Panc1 (cell line): ENCODE measurements around the gene ZNF579. TPM values are rescaled to one million over a fixed set of nuclear protein-coding genes. Genes with fewer than 3 reads are reported as not detected.

Experiments used
- ATAC-seq: fragments of 200-7000 bp; cut with Tn5 transposase; 2 replicates; pipeline ENCODE4 v1.9.1; 2020; ENCODE audit warnings: mild to moderate bottlenecking, moderate library complexity
- BruUV-seq: library from RNA; stranded (reverse); fragments of 400-500 nt; replicated peaks from 2 replicates; lab custom pipeline; 2021; lab: Mats Ljungman, UMichigan
- CTCF ChIA-PET: fragments of 300-600 bp; sonication (Branson Sonifier 250); formaldehyde crosslinking; loops from one replicate; lab custom pipeline; 2022; ENCODE audit warnings: antibody characterized with exemption; lab: Charles Lee
- POLR2A ChIA-PET: fragments of 300-600 bp; sonication (Branson Sonifier 250); formaldehyde crosslinking; loops from one replicate; lab custom pipeline; 2022; ENCODE audit warnings: antibody characterized with exemption; lab: Charles Lee
- DNase-seq: peaks from one replicate; pipeline ENCODE4 v3.0.0-alpha.2; 2010; ENCODE audit warnings: low read depth, low spot score
- H3K27ac ChIP-seq: 2 replicates; pipeline ENCODE4 v1.5.1; 2011; ENCODE audit warnings: mild to moderate bottlenecking, low read length, inconsistent platforms
- H3K27me3 ChIP-seq: fragments of 200-500 bp; sonication (Bioruptor generic); 2 replicates; pipeline ENCODE4 v1.6.0; 2014; ENCODE audit warnings: low read length, inconsistent platforms; ENCODE audit not compliant: control insufficient read depth, insufficient read depth
- H3K36me3 ChIP-seq: fragments of 200-500 bp; sonication (Bioruptor generic); 2 replicates; pipeline ENCODE4 v1.5.1; 2014; ENCODE audit warnings: inconsistent platforms, mild to moderate bottlenecking, low read length, moderate library complexity; ENCODE audit not compliant: control insufficient read depth, insufficient read depth
- H3K4me1 ChIP-seq: 2 replicates; pipeline ENCODE4 v1.5.1; 2011; ENCODE audit warnings: inconsistent platforms, mild to moderate bottlenecking, low read length, moderate library complexity; ENCODE audit not compliant: control insufficient read depth, insufficient read depth
- H3K4me3 ChIP-seq, 2 experiments: 2 replicates each; pipeline ENCODE4 v1.5.1; 2011 to 2012; ENCODE audit warnings: low read depth in 2 of 2, low read length in 2 of 2, mild to moderate bottlenecking in 2 of 2, inconsistent platforms in 1 of 2, moderate library complexity in 1 of 2
- H3K9me3 ChIP-seq: fragments of 200-500 bp; sonication (Bioruptor generic); 2 replicates; pipeline ENCODE4 v1.5.1; 2014; ENCODE audit warnings: low read depth, mild to moderate bottlenecking, inconsistent platforms, low read length, moderate library complexity; ENCODE audit not compliant: control insufficient read depth, insufficient read depth
- POLR2AphosphoS5 ChIP-seq: IDR thresholded peaks from 2 replicates; pipeline ENCODE4 v1.6.1; 2012; ENCODE audit warnings: mild to moderate bottlenecking, low read depth, low read length, moderate library complexity
- SIN3A ChIP-seq: IDR thresholded peaks from 2 replicates; pipeline ENCODE4 v1.6.1; 2012; ENCODE audit warnings: low read depth, mild to moderate bottlenecking, low read length, moderate library complexity, borderline replicate concordance; ENCODE audit not compliant: insufficient read depth
- TCF7L2 ChIP-seq: IDR thresholded peaks from 2 replicates; pipeline ENCODE4 v1.6.1; 2011; ENCODE audit warnings: mild to moderate bottlenecking, low read depth, low read length, inconsistent platforms
- in situ Hi-C: cut with HindIII; loops from 2 replicates; pipeline ENCODE4 v1.10.0; 2016; ENCODE audit warnings: low sequenced_read_pairs, low pct_unique_long_range_greater_than_20kb
- intact Hi-C: fragments of 100-400 bp; cut with micrococcal nuclease; formaldehyde crosslinking; loops from one replicate; pipeline ENCODE4 v1.10.0; 2022; ENCODE audit not compliant: unreplicated experiment
- total RNA-seq: library from RNA; stranded (reverse); gene quantifications from one replicate; pipeline ENCODE4 v1.2.1, GENCODE V29; 2021; ENCODE audit not compliant: unreplicated experiment
- TF ChIP-seq, protein P1 (sequence below), 2 experiments: IDR thresholded peaks; 2 replicates each; pipeline ENCODE4 v1.6.1; 2011 to 2012; ENCODE audit warnings: low read depth in 2 of 2, control low read depth in 1 of 2, low read length in 1 of 2, mild to moderate bottlenecking in 1 of 2, moderate library complexity in 1 of 2; ENCODE audit not compliant: insufficient read depth in 1 of 2
- TF ChIP-seq, protein P2 (sequence below): fragments of 450-650 bp; IDR thresholded peaks from 2 replicates; pipeline ENCODE4 v1.5.1; 2017; ENCODE audit warnings: mild to moderate bottlenecking

Gene ZNF579
- total RNA-seq, 1 experiment from 2014 or later = 39.5 TPM

GRCh38 chr19:55600662-55601028 is 20.0 kb upstream of the ZNF579 start:
- Histone ChIP-seq H3K4me1 (peaks cover 14% of the 10 kb centered on the region), H3K4me3 (peak overlapping the region; percentile 64 to 79), H3K27me3 (no peaks in the 10 kb centered on the region), H3K27ac (peak overlapping the region; percentile 81), H3K9me3 (no peaks in the 10 kb centered on the region), H3K36me3 (no peaks in the 10 kb centered on the region; the same call in 1 of the 2 replicates)
- ATAC-seq (no peak), DNase-seq (no peak)
- BruUV-seq = no TSS peak
- intact Hi-C loops = no loop called here
- TF ChIP-seq TCF7L2 = no peak
- TF ChIP-seq, protein P1, sequence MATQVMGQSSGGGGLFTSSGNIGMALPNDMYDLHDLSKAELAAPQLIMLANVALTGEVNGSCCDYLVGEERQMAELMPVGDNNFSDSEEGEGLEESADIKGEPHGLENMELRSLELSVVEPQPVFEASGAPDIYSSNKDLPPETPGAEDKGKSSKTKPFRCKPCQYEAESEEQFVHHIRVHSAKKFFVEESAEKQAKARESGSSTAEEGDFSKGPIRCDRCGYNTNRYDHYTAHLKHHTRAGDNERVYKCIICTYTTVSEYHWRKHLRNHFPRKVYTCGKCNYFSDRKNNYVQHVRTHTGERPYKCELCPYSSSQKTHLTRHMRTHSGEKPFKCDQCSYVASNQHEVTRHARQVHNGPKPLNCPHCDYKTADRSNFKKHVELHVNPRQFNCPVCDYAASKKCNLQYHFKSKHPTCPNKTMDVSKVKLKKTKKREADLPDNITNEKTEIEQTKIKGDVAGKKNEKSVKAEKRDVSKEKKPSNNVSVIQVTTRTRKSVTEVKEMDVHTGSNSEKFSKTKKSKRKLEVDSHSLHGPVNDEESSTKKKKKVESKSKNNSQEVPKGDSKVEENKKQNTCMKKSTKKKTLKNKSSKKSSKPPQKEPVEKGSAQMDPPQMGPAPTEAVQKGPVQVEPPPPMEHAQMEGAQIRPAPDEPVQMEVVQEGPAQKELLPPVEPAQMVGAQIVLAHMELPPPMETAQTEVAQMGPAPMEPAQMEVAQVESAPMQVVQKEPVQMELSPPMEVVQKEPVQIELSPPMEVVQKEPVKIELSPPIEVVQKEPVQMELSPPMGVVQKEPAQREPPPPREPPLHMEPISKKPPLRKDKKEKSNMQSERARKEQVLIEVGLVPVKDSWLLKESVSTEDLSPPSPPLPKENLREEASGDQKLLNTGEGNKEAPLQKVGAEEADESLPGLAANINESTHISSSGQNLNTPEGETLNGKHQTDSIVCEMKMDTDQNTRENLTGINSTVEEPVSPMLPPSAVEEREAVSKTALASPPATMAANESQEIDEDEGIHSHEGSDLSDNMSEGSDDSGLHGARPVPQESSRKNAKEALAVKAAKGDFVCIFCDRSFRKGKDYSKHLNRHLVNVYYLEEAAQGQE (IDR thresholded peaks at IDR 0.05; ENCODE audit: insufficient read depth in 1 of 2, low read depth in 2 of 2, low read length in 1 of 2) = no peak
- no peak for TF ChIP-seq POLR2AphosphoS5
- no peak for TF ChIP-seq SIN3A
- TF ChIP-seq, protein P2, sequence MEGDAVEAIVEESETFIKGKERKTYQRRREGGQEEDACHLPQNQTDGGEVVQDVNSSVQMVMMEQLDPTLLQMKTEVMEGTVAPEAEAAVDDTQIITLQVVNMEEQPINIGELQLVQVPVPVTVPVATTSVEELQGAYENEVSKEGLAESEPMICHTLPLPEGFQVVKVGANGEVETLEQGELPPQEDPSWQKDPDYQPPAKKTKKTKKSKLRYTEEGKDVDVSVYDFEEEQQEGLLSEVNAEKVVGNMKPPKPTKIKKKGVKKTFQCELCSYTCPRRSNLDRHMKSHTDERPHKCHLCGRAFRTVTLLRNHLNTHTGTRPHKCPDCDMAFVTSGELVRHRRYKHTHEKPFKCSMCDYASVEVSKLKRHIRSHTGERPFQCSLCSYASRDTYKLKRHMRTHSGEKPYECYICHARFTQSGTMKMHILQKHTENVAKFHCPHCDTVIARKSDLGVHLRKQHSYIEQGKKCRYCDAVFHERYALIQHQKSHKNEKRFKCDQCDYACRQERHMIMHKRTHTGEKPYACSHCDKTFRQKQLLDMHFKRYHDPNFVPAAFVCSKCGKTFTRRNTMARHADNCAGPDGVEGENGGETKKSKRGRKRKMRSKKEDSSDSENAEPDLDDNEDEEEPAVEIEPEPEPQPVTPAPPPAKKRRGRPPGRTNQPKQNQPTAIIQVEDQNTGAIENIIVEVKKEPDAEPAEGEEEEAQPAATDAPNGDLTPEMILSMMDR = no peak
- in situ Hi-C loops = no loop called here
- ChIA-PET CTCF (no interaction called here), POLR2A (no interaction called here)

- peak within 1 kb of the TSS; percentile 79 to 85 for H3K4me3 ChIP-seq
- DNase-seq (no peak), ATAC-seq (peak; percentile 70)
- no TSS peak for BruUV-seq
- CTCF ChIA-PET = no interaction called here
- in situ Hi-C loops (no loop called here), intact Hi-C loops (no loop called here)
- no peaks in the 10 kb centered on the region; the same call in 1 of the 2 replicates for H3K36me3 ChIP-seq
- H3K4me1 ChIP-seq = peaks cover 14% of the 10 kb centered on the region
- H3K27ac ChIP-seq = peak within 1 kb of the TSS; percentile 100
- no peak for TF ChIP-seq TCF7L2
- TF ChIP-seq, protein P1 (IDR thresholded peaks at IDR 0.05; ENCODE audit: insufficient read depth in 1 of 2, low read depth in 2 of 2, low read length in 1 of 2) = no peak
- peak; percentile 70 for TF ChIP-seq POLR2AphosphoS5
- no peak; the same call in 1 of the 2 replicates for TF ChIP-seq SIN3A
- TF ChIP-seq, protein P2 = no peak
- no peaks in the 10 kb centered on the region for H3K9me3 ChIP-seq
- no peaks in the 10 kb centered on the region for H3K27me3 ChIP-seq
- POLR2A ChIA-PET = interaction anchor here (0.5 to 1.6 kb wide), 4 partner anchors 10 to 174 kb away, joined by 3 to 10 read pairs (median 4); partner anchors contain the start of gene ZNF579
Measured at GRCh38 chr19:55599842-55600661, 19.4 kb upstream of the ZNF579 start, which contains the start of gene ZNF524. Gene ZNF524 (plus strand): TSS chr19:55600288. CDS start chr19:55602113, 1,825 bp downstream.
